ENCODE results near the gene CMSS1.

DNA sequence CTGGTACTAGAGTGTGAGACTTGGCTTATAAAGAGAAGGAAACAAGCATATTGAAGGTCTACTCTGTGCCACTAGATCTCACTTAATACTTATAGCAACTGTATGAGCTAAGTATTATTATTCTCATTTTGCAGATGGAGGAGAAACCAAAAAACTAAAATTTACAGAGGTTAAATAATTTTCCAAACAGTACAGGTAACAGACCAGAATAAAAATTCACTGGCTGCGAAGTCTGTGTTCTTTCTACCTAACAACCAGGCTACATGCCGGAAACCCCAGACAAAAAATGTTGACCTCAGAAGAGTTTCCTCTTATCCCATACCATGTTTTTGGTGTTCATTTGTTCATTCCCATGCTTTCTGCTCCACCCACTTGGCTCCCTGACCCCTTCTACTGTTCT is 46.6 kb downstream of the CMSS1 start:
- TF ChIP-seq, protein P1, sequence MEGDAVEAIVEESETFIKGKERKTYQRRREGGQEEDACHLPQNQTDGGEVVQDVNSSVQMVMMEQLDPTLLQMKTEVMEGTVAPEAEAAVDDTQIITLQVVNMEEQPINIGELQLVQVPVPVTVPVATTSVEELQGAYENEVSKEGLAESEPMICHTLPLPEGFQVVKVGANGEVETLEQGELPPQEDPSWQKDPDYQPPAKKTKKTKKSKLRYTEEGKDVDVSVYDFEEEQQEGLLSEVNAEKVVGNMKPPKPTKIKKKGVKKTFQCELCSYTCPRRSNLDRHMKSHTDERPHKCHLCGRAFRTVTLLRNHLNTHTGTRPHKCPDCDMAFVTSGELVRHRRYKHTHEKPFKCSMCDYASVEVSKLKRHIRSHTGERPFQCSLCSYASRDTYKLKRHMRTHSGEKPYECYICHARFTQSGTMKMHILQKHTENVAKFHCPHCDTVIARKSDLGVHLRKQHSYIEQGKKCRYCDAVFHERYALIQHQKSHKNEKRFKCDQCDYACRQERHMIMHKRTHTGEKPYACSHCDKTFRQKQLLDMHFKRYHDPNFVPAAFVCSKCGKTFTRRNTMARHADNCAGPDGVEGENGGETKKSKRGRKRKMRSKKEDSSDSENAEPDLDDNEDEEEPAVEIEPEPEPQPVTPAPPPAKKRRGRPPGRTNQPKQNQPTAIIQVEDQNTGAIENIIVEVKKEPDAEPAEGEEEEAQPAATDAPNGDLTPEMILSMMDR (IDR thresholded peaks at IDR 0.05): no peak
- TF ChIP-seq POLR2AphosphoS5 (IDR thresholded peaks at IDR 0.05; ENCODE audit: low read depth, low read length) (no peak), TCF7L2 (IDR thresholded peaks at IDR 0.05; ENCODE audit: low read depth, low read length) (no peak)
- TF ChIP-seq, protein P2, sequence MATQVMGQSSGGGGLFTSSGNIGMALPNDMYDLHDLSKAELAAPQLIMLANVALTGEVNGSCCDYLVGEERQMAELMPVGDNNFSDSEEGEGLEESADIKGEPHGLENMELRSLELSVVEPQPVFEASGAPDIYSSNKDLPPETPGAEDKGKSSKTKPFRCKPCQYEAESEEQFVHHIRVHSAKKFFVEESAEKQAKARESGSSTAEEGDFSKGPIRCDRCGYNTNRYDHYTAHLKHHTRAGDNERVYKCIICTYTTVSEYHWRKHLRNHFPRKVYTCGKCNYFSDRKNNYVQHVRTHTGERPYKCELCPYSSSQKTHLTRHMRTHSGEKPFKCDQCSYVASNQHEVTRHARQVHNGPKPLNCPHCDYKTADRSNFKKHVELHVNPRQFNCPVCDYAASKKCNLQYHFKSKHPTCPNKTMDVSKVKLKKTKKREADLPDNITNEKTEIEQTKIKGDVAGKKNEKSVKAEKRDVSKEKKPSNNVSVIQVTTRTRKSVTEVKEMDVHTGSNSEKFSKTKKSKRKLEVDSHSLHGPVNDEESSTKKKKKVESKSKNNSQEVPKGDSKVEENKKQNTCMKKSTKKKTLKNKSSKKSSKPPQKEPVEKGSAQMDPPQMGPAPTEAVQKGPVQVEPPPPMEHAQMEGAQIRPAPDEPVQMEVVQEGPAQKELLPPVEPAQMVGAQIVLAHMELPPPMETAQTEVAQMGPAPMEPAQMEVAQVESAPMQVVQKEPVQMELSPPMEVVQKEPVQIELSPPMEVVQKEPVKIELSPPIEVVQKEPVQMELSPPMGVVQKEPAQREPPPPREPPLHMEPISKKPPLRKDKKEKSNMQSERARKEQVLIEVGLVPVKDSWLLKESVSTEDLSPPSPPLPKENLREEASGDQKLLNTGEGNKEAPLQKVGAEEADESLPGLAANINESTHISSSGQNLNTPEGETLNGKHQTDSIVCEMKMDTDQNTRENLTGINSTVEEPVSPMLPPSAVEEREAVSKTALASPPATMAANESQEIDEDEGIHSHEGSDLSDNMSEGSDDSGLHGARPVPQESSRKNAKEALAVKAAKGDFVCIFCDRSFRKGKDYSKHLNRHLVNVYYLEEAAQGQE (IDR thresholded peaks at IDR 0.05; ENCODE audit: insufficient read depth in 1 of 2, low read depth in 2 of 2, low read length in 1 of 2): no peak
